GM12878 (cell line): ENCODE results near the gene SHISA7. TPM values are rescaled to one million over a fixed set of nuclear protein-coding genes. Genes with fewer than 3 reads are reported as not detected.

Experiments
- ATAC-seq: fragments of 200-7000 bp; cut with Tn5 transposase; 3 replicates; pipeline ENCODE4 v1.9.1; 2020; ENCODE audit warnings: mild to moderate bottlenecking, moderate library complexity
- BruUV-seq: library from RNA; stranded (reverse); fragments of 400-500 nt; replicated peaks from 2 replicates; lab custom pipeline; 2021; lab: Mats Ljungman, UMichigan
- CTCF ChIA-PET: fragments of 300-600 bp; sonication (Branson Sonifier 250); formaldehyde crosslinking; extraction: SDS; loops from one replicate; lab custom pipeline; 2021; ENCODE audit warnings: inconsistent platforms; lab: Yijun Ruan, JAX
- POLR2A ChIA-PET: fragments of 350-600 bp; formaldehyde crosslinking; extraction: SDS; loops from one replicate; lab custom pipeline; 2021; ENCODE audit warnings: inconsistent platforms; lab: Charles Lee
- RAD21 ChIA-PET: fragments of 300-600 bp; sonication (Branson Sonifier 250); formaldehyde crosslinking; loops from one replicate; lab custom pipeline; 2023; ENCODE audit warnings: antibody characterized with exemption; ENCODE audit not compliant: unreplicated experiment; lab: Charles Lee
- SMC1A ChIA-PET: fragments of 300-600 bp; sonication (Branson Sonifier 250); formaldehyde crosslinking; loops from one replicate; lab custom pipeline; 2023; ENCODE audit not compliant: unreplicated experiment, uncharacterized antibody; lab: Charles Lee
- DNase-seq: peaks from one replicate; pipeline ENCODE4 v3.0.0-alpha.2; 2011; ENCODE audit warnings: low read depth, low spot score
- FAIRE-seq: peaks from 3 replicates; lab custom pipeline; 2011; peaks lifted over from hg19 to GRCh38; lab: Jason Lieb, UNC
- H2AFZ ChIP-seq: 2 replicates; pipeline ENCODE4 v1.6.0; 2011; ENCODE audit warnings: low read depth, low read length, control low read depth; ENCODE audit not compliant: control insufficient read depth
- H3K27ac ChIP-seq: 2 replicates; pipeline ENCODE4 v1.5.1; 2011; ENCODE audit warnings: control low read depth; ENCODE audit not compliant: control insufficient read depth, insufficient read depth
- H3K27me3 ChIP-seq, 2 experiments: replicated peaks in 1 of 2; 2 replicates each; pipeline versions ENCODE4 v1.6.0 to v1.6.1; 2011; ENCODE audit warnings: low read length in 1 of 2; ENCODE audit not compliant: control insufficient read depth in 2 of 2, insufficient read depth in 2 of 2
- H3K36me3 ChIP-seq, 2 experiments: 2 replicates each; pipeline ENCODE4 v1.5.1; 2011; ENCODE audit warnings: low read length in 1 of 2; ENCODE audit not compliant: control insufficient read depth in 2 of 2, insufficient read depth in 2 of 2
- H3K4me1 ChIP-seq: 2 replicates; pipeline ENCODE4 v1.6.1; 2011; ENCODE audit warnings: mild to moderate bottlenecking, low read length, moderate library complexity, mixed read lengths; ENCODE audit not compliant: control insufficient read depth, insufficient read depth
- H3K4me2 ChIP-seq: 2 replicates; pipeline ENCODE4 v1.6.0; 2011; ENCODE audit warnings: control low read depth; ENCODE audit not compliant: control insufficient read depth, insufficient read depth
- H3K4me3 ChIP-seq: fragments of 200-600 bp; sonication (generic); 2 replicates; pipeline ENCODE4 v1.5.1; 2016
- H3K79me2 ChIP-seq: 2 replicates; pipeline ENCODE4 v1.6.0; 2011; ENCODE audit warnings: low read length; ENCODE audit not compliant: control insufficient read depth, insufficient read depth
- H3K9ac ChIP-seq: 2 replicates; pipeline ENCODE4 v1.8.0; 2011; ENCODE audit warnings: low read length, control low read depth, mixed read lengths; ENCODE audit not compliant: control insufficient read depth, insufficient read depth
- H3K9me3 ChIP-seq: replicated peaks from 3 replicates; pipeline ENCODE4 v1.5.1; 2011; ENCODE audit warnings: mild to moderate bottlenecking, low read length; ENCODE audit not compliant: control insufficient read depth, insufficient read depth
- H4K20me1 ChIP-seq: 2 replicates; pipeline ENCODE4 v1.6.0; 2011; ENCODE audit not compliant: control insufficient read depth, insufficient read depth
- HDAC2 ChIP-seq: fragments of 200-600 bp; sonication (generic); IDR thresholded peaks from 2 replicates; pipeline ENCODE4 v1.6.1; 2017
- NBN ChIP-seq: fragments of 450-650 bp; IDR thresholded peaks from 2 replicates; pipeline ENCODE4 v1.6.1; 2016
- NFIC ChIP-seq: IDR thresholded peaks from 2 replicates; pipeline ENCODE4 v1.6.1; 2012; ENCODE audit warnings: low read depth, mild to moderate bottlenecking, inconsistent platforms, low read length, moderate library complexity
- RAD51 ChIP-seq: fragments of 450-650 bp; IDR thresholded peaks from 2 replicates; pipeline ENCODE4 v1.6.1; 2016; ENCODE audit warnings: moderate library complexity, mild to moderate bottlenecking, inconsistent platforms
- RELA ChIP-seq: fragments of 450-650 bp; IDR thresholded peaks from 2 replicates; pipeline ENCODE4 v1.8.0; 2014; ENCODE audit warnings: borderline replicate concordance; ENCODE audit not compliant: partially characterized antibody
- SREBF2 ChIP-seq: IDR thresholded peaks from 2 replicates; pipeline ENCODE4 v1.6.1; 2012; ENCODE audit warnings: mild to moderate bottlenecking, low read length
- WGBS: methylation state at CpG from one replicate; pipeline ENCODE4 v1.1.6; 2016; ENCODE audit warnings: low lambda C conversion rate; ENCODE audit not compliant: insufficient replicate concordance, insufficient coverage; ENCODE audit errors: missing lambda C conversion rate; 5-methylcytosine and 5-hydroxymethylcytosine counted together
- in situ Hi-C: fragments of 300-500 bp; cut with MboI; formaldehyde crosslinking; loops from 9 replicates; pipeline ENCODE4 v1.14.3; 2018; ENCODE audit warnings: mixed read lengths
- intact Hi-C: fragments of 100-400 bp; cut with micrococcal nuclease; formaldehyde crosslinking; loops from one replicate; pipeline ENCODE4 v1.14.2; 2022; ENCODE audit not compliant: unreplicated experiment
- polyA plus RNA-seq, 11 experiments: library from polyadenylated mRNA; depleted of rRNA in 4 of 11; unstranded in 6 of 11; stranded (reverse) in 5 of 11; fragments of >200 nt; fragmentation: Nextera tagmentation in 4 of 11; fragmentation: Illumina TruSeq in 1 of 11; extraction: Ambion mirVana in 4 of 11; extraction: Trizol in 1 of 11; gene quantifications; 1 replicate in 1 of 11; 2 replicates in 10 of 11; pipeline versions ENCODE4 v1.2.1 to v1.2.3, GENCODE V29; 2011 to 2016; ENCODE audit warnings: inconsistent platforms in 2 of 11, missing spikeins in 2 of 11, low read depth in 1 of 11
- total RNA-seq, 4 experiments: library from RNA; depleted of rRNA in 3 of 4; stranded (reverse); fragments of >200 nt in 3 of 4; fragmentation: Illumina TruSeq in 1 of 4; extraction: Trizol in 1 of 4; gene quantifications; 2 replicates each; pipeline versions ENCODE4 v1.2.1 to v1.2.3, GENCODE V29; 2013 to 2021

The SHISA7 gene
- total and polyA plus RNA-seq, 10 of the 15 experiments (the other 5 are each of a cell fraction or from before 2014, with no cell fraction given), result 0.03 TPM; not detected in 9

GRCh38 chr19:55459950-55460657 lies 17.0 kb upstream of the SHISA7 start:
- Histone ChIP-seq H3K9ac (no peak overlapping the region; the same call in 1 of the 2 replicates), H3K4me3 (peak overlapping the region; percentile 96; the same call in 1 of the 2 replicates), H3K4me1 (no peaks in the 10 kb centered on the region), H4K20me1 (no peaks in the 10 kb centered on the region; the same call in 1 of the 2 replicates), H2AFZ (no peak overlapping the region), H3K36me3 (peaks cover 0 to 3% of the 10 kb centered on the region in 2 experiments; a peak in 3 of 4 replicates), H3K9me3 (no peaks in the 10 kb centered on the region), H3K27me3 (no peaks in the 10 kb centered on the region), H3K4me2 (peak overlapping the region; percentile 71; the same call in 1 of the 2 replicates), H3K27ac (no peak overlapping the region), H3K79me2 (peaks cover 9% of the 10 kb centered on the region)
- TF ChIP-seq NBN (no peak), HDAC2 (no peak), RAD51 (no peak), RELA (no peak)
- ChIA-PET SMC1A (interaction anchor here (0.6 kb wide), 1 partner anchor 141 kb away, joined by 3 read pairs; no protein-coding TSS in a partner anchor), POLR2A (no interaction called here), RAD21 (interaction anchor here (1.9 kb wide), 1 partner anchor 44 kb away, joined by 6 read pairs; no protein-coding TSS in a partner anchor), CTCF (interaction anchor here (0.7 to 3.2 kb wide), 4 partner anchors 7 to 785 kb away, joined by 3 to 15 read pairs (median 4); no protein-coding TSS in a partner anchor)
- in situ Hi-C loops (no loop called here), intact Hi-C loops (no loop called here)
- peak; percentile 47 for FAIRE-seq
- DNase-seq, result no peak
- no peak for ATAC-seq
- TSS peak; percentile 80 for BruUV-seq
- WGBS, result 79% methylated on average over 16 of the region's 16 CpGs

GRCh38 chr19:55459551-55459949 lies 16.4 kb upstream of the SHISA7 start:
- peaks cover 9% of the 10 kb centered on the region for H3K79me2 ChIP-seq
- H3K4me3 ChIP-seq, result no peak overlapping the region
- H2AFZ ChIP-seq, result no peak overlapping the region
- ATAC-seq (no peak), FAIRE-seq (no peak), DNase-seq (no peak)
- RAD21 ChIA-PET, result interaction anchor here (1.9 kb wide), 1 partner anchor 45 kb away, joined by 6 read pairs; no protein-coding TSS in a partner anchor
- intact Hi-C loops, result no loop called here
- no peaks in the 10 kb centered on the region for H3K9me3 ChIP-seq
- TF ChIP-seq SREBF2 (no peak), NFIC (no peak)
- H4K20me1 ChIP-seq, result no peaks in the 10 kb centered on the region; the same call in 1 of the 2 replicates
- peak overlapping the region; percentile 30; the same call in 1 of the 2 replicates for H3K4me2 ChIP-seq
- SMC1A ChIA-PET, result interaction anchor here (0.6 kb wide), 1 partner anchor 142 kb away, joined by 3 read pairs; no protein-coding TSS in a partner anchor
- no peaks in the 10 kb centered on the region for H3K27me3 ChIP-seq
- no peak overlapping the region for H3K27ac ChIP-seq
- POLR2A ChIA-PET, result interaction anchor here (0.5 kb wide), 1 partner anchor 9 kb away, joined by 6 read pairs; no protein-coding TSS in a partner anchor
- peaks cover 0 to 3% of the 10 kb centered on the region in 2 experiments; a peak in 3 of 4 replicates for H3K36me3 ChIP-seq
- WGBS, result 71% methylated on average over 7 of the region's 8 CpGs
- in situ Hi-C loops, result no loop called here
- H3K9ac ChIP-seq, result no peak overlapping the region; the same call in 1 of the 2 replicates
- BruUV-seq, result no TSS peak
- CTCF ChIA-PET, result interaction anchor here (1.0 to 3.2 kb wide), 3 partner anchors 8 to 785 kb away, joined by 3 to 15 read pairs (median 3); no protein-coding TSS in a partner anchor
- no peaks in the 10 kb centered on the region for H3K4me1 ChIP-seq
